ENCODE data around the gene CNKSR3.

CNKSR3 gene

DNA sequence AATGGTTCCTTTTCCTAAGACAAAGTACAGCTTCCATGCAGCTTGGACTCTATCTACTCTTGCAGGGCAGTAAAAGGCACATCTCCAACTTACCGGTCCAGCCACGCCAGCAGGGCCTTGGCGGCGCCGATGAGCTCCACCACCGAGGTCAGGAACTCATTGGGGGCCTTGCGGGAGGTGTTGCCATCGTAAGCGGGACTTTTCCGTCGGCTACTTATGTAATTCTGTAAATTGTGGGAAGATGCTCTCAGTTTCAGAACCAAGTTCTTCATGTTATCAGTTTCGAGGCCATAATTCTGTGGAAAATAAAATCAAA is 68.5 kb downstream of the CNKSR3 start:
- Mint-ChIP-seq H3K4me1 (no peaks in the 10 kb centered on the region), H3K4me3 (no peak overlapping the region), H3K36me3 (no peaks in the 10 kb centered on the region), H3K9me3 (no peaks in the 10 kb centered on the region), H3K27me3 (peaks cover 37% of the 10 kb centered on the region), H3K27ac (no peak overlapping the region)
- no peak for ATAC-seq

DNA sequence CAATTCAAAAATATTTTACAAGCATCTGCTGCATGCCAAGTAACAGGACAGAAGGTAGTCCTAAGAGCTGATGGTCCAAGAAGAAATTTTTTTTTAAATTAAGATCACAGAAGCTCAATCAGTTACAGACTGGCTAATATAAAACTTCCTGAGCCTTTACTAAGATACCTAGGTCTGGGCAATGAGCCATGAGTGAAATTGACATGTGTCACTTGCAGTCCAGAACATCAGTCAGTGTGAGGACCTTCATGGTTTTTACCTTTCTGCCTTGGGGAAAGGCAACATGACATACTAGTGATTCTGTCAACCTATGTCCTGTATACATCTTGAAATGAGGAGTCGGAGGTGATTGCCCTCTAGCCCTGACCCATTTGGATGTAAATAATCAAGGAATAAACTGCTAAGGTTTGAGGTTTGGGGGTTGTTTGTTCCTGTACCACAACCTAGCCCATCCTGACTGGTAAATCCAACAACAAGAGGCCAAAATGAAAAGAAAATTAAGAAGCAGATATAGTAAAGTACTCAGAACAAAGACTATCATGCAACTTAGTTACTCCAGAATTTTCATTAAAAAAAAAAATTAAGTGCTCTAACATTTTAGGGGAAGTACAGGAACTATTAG is 70.0 kb downstream of the CNKSR3 start:
- ATAC-seq: no peak
- Mint-ChIP-seq H3K9me3 (no peaks in the 10 kb centered on the region), H3K27me3 (peaks cover 35% of the 10 kb centered on the region), H3K36me3 (no peaks in the 10 kb centered on the region), H3K4me1 (no peaks in the 10 kb centered on the region), H3K4me3 (no peak overlapping the region), H3K27ac (no peak overlapping the region)

DNA sequence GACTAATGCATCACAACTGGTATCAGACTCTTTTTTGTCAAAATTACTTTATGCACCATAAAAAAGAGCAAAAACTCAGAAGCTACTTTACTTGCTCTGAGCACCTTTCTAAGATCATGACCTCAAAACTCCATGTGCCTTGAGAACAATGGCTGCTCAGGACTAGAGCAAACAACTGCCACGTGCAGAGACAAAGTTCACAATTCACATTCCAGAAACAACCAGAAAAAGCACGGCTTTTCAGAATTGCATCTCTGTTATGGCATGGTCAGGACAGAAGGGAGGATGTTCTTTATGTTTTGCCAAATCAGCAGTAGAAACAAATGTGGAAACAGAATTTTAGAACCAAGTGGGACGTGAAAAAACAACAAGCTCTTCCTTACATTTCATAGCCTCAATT is 70.5 kb downstream of the CNKSR3 start:
- H3K27me3 Mint-ChIP-seq: peaks cover 35% of the 10 kb centered on the region
- ATAC-seq: no peak
- no peaks in the 10 kb centered on the region for H3K9me3 Mint-ChIP-seq
- no peak overlapping the region for H3K4me3 Mint-ChIP-seq
- no peak overlapping the region for H3K27ac Mint-ChIP-seq
- no peaks in the 10 kb centered on the region for H3K4me1 Mint-ChIP-seq
- no peaks in the 10 kb centered on the region for H3K36me3 Mint-ChIP-seq

DNA sequence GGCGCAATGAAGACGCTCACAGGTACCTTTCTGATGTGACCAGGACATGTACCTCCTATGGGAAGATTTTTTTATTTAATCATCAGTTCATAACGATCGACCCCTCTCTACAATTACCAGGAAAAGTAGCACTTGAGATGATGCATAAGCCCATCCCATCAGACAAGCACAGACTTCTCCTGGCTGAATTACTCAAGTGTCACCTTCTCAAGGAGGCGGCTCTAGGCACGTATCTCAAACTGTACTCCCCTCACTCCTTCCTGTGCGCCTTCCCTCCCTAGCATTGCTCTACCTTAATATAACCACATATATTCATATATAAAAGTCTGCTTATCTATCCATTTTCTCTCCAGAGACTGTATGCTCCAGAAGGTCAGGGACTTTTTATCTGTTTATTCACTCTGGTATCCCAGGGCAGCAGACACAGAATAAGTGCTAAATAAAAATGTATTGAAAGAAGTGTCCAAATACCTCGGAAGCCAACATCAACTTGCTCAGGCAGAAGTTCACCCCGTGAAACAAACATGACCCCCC is 71.5 kb downstream of the CNKSR3 start:
- peaks cover 27% of the 10 kb centered on the region for H3K27me3 Mint-ChIP-seq
- no peaks in the 10 kb centered on the region for H3K36me3 Mint-ChIP-seq
- H3K9me3 Mint-ChIP-seq: no peaks in the 10 kb centered on the region
- no peaks in the 10 kb centered on the region for H3K4me1 Mint-ChIP-seq
- H3K4me3 Mint-ChIP-seq: no peak overlapping the region
- no peak for ATAC-seq
- H3K27ac Mint-ChIP-seq: no peak overlapping the region

DNA sequence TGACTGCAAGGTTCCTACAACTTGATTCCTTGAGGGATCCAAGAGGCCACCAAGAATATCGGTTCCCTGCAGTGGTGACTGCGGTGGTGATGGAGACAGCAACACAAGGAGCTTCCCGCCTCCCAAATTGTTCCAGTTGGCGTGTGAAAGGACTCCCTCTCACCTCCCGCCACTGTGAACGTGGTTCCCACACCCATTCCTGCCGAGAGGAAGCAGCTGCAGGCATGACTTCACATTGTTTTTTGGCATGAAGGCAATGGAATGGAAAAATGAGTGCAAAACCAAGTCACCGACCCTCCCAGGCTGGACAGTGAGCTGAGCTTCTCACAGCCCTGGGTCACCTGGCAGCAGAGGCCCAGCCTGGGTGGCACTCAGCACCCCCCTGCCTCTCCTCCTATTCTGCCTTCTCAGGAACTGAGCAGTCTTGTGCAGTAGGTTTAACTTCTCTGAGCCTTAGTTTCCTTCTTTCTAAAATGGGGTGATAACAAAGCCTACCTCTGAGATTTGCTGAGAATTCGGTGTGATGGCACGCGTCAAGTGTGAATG is 75.0 kb downstream of the CNKSR3 start:
- H3K4me3 Mint-ChIP-seq: no peak overlapping the region
- peaks cover 16% of the 10 kb centered on the region for H3K27me3 Mint-ChIP-seq
- peaks cover 6% of the 10 kb centered on the region for H3K9me3 Mint-ChIP-seq
- peaks cover 4% of the 10 kb centered on the region for H3K36me3 Mint-ChIP-seq
- ATAC-seq: no peak
- no peak overlapping the region for H3K27ac Mint-ChIP-seq
- no peaks in the 10 kb centered on the region for H3K4me1 Mint-ChIP-seq

DNA sequence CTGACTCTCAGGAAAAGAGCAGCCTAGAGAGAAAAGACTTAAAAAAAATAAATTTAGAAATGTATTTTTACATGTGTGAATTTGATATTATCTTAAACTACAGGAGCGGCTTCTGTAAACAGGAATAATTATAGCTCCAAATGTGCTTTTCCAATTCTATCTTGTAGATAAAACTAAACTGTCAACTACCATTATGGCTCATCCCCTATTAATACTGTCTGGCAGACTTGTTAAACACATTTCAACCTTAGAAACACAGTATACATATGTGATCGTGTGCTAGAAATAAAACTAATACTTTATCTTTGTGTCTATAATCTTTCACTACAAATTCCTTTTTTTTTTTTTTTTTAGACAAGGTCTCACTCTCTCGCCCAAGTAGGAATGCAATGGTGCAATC is 75.8 kb downstream of the CNKSR3 start:
- Mint-ChIP-seq H3K27ac (no peak overlapping the region), H3K9me3 (peaks cover 6% of the 10 kb centered on the region), H3K27me3 (peaks cover 12% of the 10 kb centered on the region), H3K4me3 (no peak overlapping the region), H3K4me1 (no peaks in the 10 kb centered on the region), H3K36me3 (peaks cover 4% of the 10 kb centered on the region)
- ATAC-seq: no peak

DNA sequence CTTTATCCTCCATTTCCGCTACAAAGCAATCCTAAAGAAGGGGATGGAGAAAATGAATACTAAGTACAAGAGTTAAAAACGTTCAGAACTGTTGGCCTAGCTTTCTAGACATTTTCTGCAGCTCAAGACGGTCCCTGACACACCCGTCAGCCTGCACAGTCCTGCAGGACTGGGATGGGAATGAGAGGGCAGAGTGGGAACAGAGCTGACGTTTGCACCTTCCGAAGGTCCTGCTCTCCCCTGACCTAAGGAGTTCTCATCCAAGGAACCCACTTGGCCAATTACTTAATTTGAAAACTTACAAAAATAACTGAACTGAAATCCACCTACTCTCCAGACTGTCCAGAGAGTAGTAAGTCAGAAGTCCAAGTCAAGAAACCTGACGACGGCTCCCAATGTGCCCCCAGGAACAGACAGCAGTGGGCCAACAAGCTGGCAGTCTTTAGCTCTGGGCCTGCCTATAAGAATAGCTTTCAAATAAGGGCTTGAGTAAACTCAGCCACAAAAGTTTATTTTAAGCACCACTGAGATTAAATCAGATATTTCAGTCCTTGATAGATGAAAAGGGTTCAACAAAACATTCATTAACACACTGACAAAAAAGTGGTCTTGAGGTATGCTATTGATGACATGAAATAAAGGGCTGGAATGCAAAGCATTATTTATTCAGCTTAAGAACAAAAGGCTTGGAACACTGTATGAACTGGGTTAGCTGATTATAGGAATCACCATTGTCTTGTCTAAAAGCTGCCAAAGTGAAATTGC is 76.8 kb downstream of the CNKSR3 start:
- Mint-ChIP-seq H3K9me3 (peaks cover 6% of the 10 kb centered on the region), H3K4me3 (no peak overlapping the region), H3K27ac (no peak overlapping the region), H3K36me3 (peaks cover 4% of the 10 kb centered on the region), H3K4me1 (no peaks in the 10 kb centered on the region), H3K27me3 (peaks cover 2% of the 10 kb centered on the region)
- ATAC-seq: no peak

DNA sequence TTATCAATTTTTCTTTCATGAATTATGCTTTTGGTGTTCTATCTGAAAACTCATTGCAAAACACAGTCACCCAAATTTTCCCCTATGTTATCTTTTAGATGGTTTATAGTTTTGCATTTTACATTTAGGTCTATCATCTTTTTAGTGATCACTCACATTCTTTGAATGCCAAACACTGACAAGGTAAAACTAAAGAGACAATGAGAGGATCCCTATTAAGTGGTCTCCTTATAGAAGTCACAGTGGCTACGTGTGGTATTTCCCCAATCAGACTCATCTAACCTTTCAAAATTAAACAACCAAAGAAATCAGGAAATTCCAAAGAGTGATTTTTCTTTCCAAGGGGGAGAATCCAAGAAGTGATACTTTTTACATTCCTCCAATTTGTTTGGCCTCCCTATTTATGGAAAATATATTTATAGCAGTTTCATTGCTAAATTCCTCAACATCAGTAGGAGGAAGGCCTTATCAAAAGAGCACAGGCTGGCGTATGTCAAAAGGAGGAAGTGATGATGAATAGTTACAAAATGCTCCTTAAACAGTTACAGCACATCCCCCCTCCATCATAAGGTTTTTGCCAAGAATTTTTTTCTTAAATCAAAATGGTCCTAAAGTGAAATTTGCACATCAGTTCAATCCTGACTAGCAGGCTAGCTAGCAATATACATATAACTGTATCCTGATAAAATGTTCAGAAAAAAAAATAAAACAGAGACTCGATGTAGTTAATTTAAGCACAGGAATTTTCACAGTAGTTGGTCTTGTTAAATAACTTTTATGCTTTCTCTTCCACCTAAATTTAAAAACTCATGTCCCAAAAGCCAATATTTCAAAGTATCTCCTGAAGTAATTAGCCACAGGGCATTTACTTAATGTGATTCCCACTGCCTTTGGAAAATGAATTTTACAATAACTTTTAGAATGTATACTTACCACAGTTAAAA is 77.7 kb downstream of the CNKSR3 start:
- Mint-ChIP-seq H3K27me3 (no peaks in the 10 kb centered on the region), H3K9me3 (peaks cover 6% of the 10 kb centered on the region), H3K4me1 (no peaks in the 10 kb centered on the region), H3K36me3 (peaks cover 4% of the 10 kb centered on the region), H3K27ac (no peak overlapping the region), H3K4me3 (no peak overlapping the region)
- no peak for ATAC-seq

DNA sequence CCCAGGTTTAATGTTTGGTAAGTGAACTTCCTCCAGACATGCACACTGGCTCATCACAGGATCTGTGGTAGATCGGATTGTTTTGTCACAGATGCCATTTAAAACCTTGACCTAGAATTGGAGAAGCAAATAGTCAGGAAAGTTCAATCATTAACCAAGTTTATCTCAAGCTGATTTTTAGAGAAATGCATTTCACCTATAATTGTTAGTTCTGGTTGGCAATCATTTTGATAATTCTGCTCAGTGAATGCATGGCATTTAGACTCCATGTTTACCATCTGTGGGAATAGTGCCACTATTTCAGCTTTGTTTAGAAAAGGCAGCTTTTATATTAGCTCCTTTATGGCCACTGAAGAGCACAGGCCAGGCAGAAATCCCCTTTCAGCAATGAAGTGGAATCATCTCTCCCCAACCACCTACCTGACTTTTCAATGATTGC is 80.0 kb downstream of the CNKSR3 start:
- Mint-ChIP-seq H3K9me3 (peaks cover 6% of the 10 kb centered on the region), H3K27ac (no peak overlapping the region), H3K4me1 (no peaks in the 10 kb centered on the region), H3K4me3 (no peak overlapping the region), H3K36me3 (peaks cover 4% of the 10 kb centered on the region), H3K27me3 (no peaks in the 10 kb centered on the region)
- no peak for ATAC-seq

DNA sequence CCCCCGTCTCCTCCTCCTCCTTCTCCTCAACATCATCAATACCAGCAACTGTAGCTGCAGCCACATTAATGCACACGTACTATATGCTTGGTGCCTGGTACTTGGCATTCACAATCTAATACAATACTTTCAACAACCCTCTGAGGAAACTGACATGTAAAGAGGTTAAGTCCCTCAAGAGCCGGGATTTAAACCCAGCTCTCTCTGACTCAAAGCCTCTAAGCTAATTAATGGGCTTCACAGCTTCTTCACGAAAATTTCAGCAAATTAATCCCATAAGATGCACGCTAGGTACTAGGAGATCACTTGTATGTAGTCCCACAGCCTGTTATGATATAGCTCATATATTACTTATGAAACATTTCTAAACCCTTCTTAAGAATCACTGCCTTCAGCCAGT is 80.8 kb downstream of the CNKSR3 start:
- H3K27me3 Mint-ChIP-seq: no peaks in the 10 kb centered on the region
- peaks cover 4% of the 10 kb centered on the region for H3K36me3 Mint-ChIP-seq
- no peak overlapping the region for H3K27ac Mint-ChIP-seq

DNA sequence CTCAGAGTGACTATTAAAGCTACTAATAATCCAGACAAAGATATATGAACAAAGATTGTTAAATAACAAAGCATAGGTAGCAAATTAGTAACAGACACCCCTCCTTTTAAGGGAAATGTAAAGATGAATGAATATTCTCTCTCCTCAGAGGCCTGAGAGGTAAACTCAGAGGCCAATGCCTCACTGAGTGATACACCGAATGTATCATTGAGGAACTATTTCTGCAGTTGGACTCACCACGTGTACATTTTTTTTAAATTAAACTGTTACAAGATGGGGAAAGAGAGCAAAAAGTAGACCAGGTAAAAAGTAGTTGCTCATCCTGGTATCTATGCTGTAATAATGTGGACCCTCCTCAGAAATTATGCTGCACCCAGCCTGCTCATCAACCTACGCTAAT is 81.6 kb downstream of the CNKSR3 start:
- peaks cover 4% of the 10 kb centered on the region for H3K36me3 Mint-ChIP-seq

More for the DNA sequence above, 80.8 kb downstream of the CNKSR3 start:
- Mint-ChIP-seq H3K4me1 (no peaks in the 10 kb centered on the region), H3K4me3 (no peak overlapping the region), H3K9me3 (peaks cover 6% of the 10 kb centered on the region)
- no peak for ATAC-seq

DNA sequence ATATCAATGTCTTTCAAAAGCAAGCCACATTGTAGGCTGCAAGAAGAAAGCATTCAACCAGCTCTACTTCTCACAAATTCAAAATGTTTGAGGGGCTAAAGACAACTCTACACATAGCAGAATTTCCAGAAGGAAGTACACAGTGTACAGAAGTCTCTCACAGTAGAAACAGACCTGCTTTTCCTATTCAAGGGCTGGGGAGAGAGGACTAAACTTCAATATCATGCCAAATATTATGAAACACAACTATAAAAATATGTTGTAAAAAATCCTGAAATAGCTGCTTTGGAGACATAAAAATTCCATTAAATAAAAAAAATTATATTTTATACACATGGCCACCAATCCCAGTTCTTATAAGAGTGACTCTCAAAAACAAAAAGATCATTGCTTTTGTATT is 83.0 kb downstream of the CNKSR3 start:
- Mint-ChIP-seq H3K27ac (no peak overlapping the region), H3K36me3 (peaks cover 3% of the 10 kb centered on the region), H3K9me3 (peaks cover 5% of the 10 kb centered on the region), H3K4me3 (no peak overlapping the region), H3K27me3 (no peaks in the 10 kb centered on the region), H3K4me1 (no peaks in the 10 kb centered on the region)
- no peak for ATAC-seq

More for the DNA sequence above, 81.6 kb downstream of the CNKSR3 start:
- peaks cover 6% of the 10 kb centered on the region for H3K9me3 Mint-ChIP-seq
- H3K4me3 Mint-ChIP-seq: no peak overlapping the region
- ATAC-seq: no peak
- H3K4me1 Mint-ChIP-seq: no peaks in the 10 kb centered on the region
- no peak overlapping the region for H3K27ac Mint-ChIP-seq
- H3K27me3 Mint-ChIP-seq: no peaks in the 10 kb centered on the region

DNA sequence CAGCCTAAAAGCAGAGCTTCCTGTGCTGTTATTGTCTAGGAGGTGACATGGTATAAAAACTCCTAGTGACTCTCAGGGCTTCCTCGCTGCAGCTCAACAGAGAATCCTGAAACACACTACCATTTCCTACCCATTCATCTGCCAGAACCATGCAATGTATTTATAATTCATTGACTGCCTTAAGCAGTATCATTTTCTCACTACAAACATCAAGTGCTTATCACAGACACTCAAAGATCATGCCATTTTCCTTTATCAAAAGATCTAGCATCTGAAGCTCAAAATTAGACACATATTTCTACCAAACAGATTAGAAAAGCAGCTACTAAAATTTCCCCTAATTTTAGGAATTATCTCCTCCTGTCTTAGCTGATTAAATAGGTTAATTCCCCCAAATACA is 83.5 kb downstream of the CNKSR3 start:
- peaks cover under 1% of the 10 kb centered on the region for H3K9me3 Mint-ChIP-seq
- H3K27me3 Mint-ChIP-seq: no peaks in the 10 kb centered on the region
- no peak overlapping the region for H3K4me3 Mint-ChIP-seq
- H3K36me3 Mint-ChIP-seq: no peaks in the 10 kb centered on the region
- ATAC-seq: no peak
- H3K4me1 Mint-ChIP-seq: no peaks in the 10 kb centered on the region
- no peak overlapping the region for H3K27ac Mint-ChIP-seq

DNA sequence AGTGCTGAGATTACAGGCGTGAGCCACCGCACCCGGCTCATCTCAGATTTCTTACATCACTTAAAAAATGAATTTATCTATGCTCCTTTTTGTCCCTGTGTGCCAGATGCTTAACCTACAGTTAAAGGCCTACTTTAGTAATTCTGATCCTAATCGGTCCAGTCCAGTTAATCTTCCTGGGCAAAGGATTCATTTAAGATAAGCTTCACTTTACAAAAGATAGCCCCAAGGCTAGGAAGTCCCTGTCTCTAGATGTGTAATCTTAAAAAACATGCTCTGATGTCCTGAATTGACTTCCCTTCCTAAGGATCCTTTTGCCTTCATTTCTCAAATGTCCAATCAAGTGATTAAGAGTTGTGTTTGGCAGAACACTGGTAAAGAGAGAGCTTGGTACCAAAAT is 85.5 kb downstream of the CNKSR3 start:
- peaks cover 3% of the 10 kb centered on the region for H3K27me3 Mint-ChIP-seq
- H3K9me3 Mint-ChIP-seq: peaks cover 1% of the 10 kb centered on the region
- no peaks in the 10 kb centered on the region for H3K4me1 Mint-ChIP-seq
- H3K4me3 Mint-ChIP-seq: no peak overlapping the region
- H3K36me3 Mint-ChIP-seq: no peaks in the 10 kb centered on the region
- H3K27ac Mint-ChIP-seq: no peak overlapping the region
- no peak for ATAC-seq

All from stimulated activated memory B cell treated with anti-CD40 and anti-IgM and Interleukin-4, amounts not matched to agents 10 μg/mL and 1 μg/mL and 100 μg/mL, for 72 hours (primary cell).